ENCODE results near the gene RBFOX2. TPM values are rescaled to one million over a fixed set of nuclear protein-coding genes. Genes with fewer than 3 reads are reported as not detected.

RBFOX2 gene
- total RNA-seq, 1 experiment from 2014 or later: 57.0 TPM

- DNase-seq (ENCODE audit: low read depth, low spot score): no peak
- in situ Hi-C loops (cut with HindIII; ENCODE audit: low pct_unique_long_range_greater_than_20kb, low sequenced_read_pairs): no loop called here
Observed at GRCh38 chr22:35872451-35872850, 156.2 kb downstream of the RBFOX2 start.

- no peak for DNase-seq (ENCODE audit: low read depth, low spot score)
- in situ Hi-C loops (cut with HindIII; ENCODE audit: low pct_unique_long_range_greater_than_20kb, low sequenced_read_pairs): no loop called here
Observed at GRCh38 chr22:35870517-35871293, 157.9 kb downstream of the RBFOX2 start.

DNA sequence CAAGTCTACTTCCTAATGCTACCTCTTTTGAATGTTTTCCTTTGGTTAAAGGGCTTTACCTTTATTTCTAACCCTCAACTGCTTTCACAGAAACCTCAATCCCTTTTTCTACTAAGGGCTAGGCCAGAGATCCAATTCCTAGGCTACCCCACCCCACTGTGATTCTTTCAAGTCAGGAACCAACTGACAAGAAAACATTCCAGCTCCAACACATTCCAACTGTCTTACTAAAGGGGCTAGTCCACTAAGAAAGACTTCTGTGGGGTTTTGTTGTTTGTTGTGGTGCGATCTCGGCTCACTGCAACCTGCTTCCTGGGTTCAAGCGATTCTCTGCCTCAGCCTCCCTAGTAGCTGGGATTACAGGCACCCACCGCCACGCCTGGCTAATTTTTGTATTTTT is 159.7 kb downstream of the RBFOX2 start:
- no peak for DNase-seq (ENCODE audit: low read depth, low spot score)
- in situ Hi-C loops (cut with HindIII; ENCODE audit: low pct_unique_long_range_greater_than_20kb, low sequenced_read_pairs): no loop called here

DNA sequence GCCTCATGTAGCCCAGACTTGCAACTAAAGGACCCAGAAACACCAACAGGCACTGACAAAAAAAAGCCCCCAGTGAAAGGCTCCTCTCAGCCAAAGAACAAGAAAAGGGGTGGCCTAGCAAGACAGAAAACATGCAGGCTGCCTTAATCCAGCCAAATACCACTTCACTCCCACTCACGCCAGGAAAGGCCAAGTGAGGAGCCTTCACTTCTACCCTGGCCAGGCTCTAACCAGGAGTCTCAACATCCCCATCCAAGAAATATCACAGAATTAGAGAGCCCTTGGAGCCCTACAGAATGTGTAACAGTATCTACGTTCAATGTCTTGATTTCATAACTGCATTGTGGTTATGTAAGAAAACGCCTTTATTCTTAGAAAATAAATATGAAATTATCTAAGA is 162.0 kb downstream of the RBFOX2 start:
- DNase-seq (ENCODE audit: low read depth, low spot score): no peak
- in situ Hi-C loops (cut with HindIII; ENCODE audit: low pct_unique_long_range_greater_than_20kb, low sequenced_read_pairs): no loop called here

DNA sequence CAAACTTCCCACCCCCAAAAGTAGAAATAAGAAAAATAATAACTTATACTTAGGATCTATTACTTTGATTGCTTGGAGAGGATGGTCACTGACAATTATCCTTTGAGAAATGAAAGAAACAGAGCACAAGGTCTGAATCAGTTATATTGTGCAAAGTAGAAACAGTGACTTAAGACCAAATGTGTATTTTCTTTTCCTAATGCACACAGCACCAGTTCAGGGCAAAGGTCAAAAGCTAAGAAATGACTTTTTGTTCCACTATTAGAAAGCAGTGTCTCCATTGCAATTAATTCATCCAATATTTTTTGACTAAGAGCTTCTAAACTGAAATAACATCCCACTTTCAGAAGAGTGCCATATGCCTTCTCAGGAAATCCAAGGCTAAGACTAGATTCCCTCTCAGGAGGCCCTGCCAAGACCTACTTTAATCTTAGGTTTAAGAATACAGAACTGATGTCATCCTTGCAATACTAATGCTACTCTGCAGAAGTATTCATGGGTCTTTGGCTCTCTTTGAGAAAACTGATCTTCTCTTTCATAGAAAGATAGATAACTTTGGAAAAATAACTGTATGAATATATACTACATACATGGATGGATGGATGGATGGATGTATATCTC is 164.0 kb downstream of the RBFOX2 start:
- DNase-seq (ENCODE audit: low read depth, low spot score): no peak
- in situ Hi-C loops (cut with HindIII; ENCODE audit: low pct_unique_long_range_greater_than_20kb, low sequenced_read_pairs): no loop called here

- no peak for DNase-seq (ENCODE audit: low read depth, low spot score)
- in situ Hi-C loops (cut with HindIII; ENCODE audit: low pct_unique_long_range_greater_than_20kb, low sequenced_read_pairs): no loop called here
Observed at GRCh38 chr22:35863432-35863831, 165.2 kb downstream of the RBFOX2 start.

DNA sequence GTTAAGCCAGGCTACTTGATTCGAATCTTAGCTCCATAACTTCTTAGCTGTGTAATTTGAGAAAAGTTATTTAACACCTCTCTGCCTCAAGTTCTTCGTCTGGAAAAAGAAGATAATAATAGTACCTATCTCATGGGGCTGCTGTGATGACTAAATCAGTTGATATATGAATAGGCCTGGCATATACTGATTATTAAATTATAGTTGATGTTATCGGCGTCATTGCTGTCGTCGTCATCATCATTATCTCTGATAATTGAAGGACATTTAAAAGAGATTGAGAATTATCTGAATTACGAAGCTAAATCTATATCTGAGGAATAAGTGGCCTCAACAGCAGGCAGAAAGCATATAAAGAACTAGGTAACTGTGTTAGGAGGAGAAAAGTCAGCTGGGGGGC is 165.9 kb downstream of the RBFOX2 start:
- DNase-seq (ENCODE audit: low read depth, low spot score): no peak
- in situ Hi-C loops (cut with HindIII; ENCODE audit: low pct_unique_long_range_greater_than_20kb, low sequenced_read_pairs): no loop called here

DNA sequence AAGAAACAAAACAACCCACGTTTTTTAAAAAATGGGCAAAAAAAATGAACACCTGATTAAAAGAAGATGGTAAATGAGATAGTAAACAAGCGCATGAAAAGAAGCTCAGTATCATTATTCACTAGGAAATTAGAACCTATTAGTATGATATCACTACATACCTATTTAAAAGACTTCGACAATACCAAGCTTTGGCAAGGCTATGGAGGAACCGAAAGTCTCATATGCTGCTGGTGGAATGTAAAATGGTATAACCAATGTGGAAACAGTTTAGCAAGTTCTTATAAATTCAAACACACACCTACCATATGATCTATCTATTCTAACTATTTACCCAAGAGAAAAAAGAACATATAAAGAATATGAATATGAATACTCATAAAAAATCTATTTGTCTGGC is 167.2 kb downstream of the RBFOX2 start:
- in situ Hi-C loops (cut with HindIII; ENCODE audit: low pct_unique_long_range_greater_than_20kb, low sequenced_read_pairs): no loop called here
- no peak for DNase-seq (ENCODE audit: low read depth, low spot score)

GRCh38 chr22:35860837-35861236 is 167.8 kb downstream of the RBFOX2 start:
- in situ Hi-C loops (cut with HindIII; ENCODE audit: low pct_unique_long_range_greater_than_20kb, low sequenced_read_pairs): no loop called here
- DNase-seq (ENCODE audit: low read depth, low spot score): no peak

DNA sequence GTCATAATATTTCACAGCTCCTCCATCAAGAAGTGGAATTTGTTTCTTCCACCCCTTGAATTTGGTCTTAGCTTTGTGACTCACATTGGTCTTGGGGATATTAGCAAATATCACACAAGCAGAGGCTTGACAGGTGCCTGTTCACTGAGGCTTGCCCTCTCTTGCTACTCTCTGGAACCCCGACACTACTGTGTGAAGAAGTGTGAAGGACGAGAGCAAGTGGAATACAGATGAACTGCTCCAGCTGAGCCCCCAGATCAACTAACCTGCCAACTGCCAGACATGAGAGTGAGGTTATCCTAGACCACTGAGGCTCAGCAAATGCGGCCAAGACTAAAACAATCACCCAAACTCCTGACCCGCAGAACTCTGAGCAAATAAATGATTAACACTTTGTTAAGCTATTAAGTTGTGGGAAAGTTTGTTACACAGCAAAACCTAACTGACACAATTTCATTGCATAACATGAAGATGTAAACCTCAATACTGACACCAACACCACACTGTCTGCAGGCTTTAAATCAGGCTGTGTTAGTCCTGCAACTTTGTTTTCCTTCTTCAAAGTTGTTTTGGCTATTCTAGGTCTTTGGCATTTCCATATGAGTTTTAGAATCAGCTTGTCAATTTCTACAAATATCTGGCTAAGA is 168.4 kb downstream of the RBFOX2 start:
- no peak for DNase-seq (ENCODE audit: low read depth, low spot score)
- in situ Hi-C loops (cut with HindIII; ENCODE audit: low pct_unique_long_range_greater_than_20kb, low sequenced_read_pairs): no loop called here

DNA sequence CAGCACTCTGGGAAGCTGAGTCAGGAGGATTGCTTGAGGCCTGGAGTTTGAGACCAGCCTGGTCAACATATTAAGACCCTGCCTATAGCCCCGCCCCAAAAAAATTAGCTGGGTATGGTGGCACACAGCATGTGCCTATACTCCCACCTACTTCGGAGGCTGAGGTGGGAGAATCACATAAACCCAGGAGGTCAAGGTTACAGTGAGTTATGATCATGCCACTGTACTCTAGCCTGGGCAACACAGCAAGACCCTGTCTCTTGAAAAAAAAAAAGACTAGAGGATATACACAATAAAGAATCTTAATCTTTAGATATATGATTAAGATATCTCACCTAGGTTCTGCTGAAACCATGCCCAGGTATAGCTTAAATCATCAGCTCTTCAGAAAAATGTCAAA is 174.3 kb downstream of the RBFOX2 start:
- DNase-seq (ENCODE audit: low read depth, low spot score): no peak
- in situ Hi-C loops (cut with HindIII; ENCODE audit: low pct_unique_long_range_greater_than_20kb, low sequenced_read_pairs): no loop called here

DNA sequence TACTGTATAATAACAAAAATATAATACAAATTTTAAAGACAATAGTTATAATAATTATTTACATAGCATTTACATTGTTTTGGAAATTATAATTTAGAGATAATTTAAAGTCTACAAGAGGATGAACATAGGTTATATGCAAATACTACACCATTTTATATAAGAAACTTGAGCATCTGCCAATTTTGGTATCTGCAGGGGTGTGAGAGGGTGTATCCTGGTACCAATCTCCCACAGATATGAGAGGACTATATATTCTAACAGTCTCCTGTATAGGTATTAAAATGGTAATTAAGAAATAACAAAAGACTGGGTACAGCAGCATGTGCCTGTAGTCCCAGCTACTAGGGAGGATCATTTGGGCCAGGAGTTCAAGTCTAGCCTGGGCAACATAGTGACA is 176.5 kb downstream of the RBFOX2 start:
- DNase-seq (ENCODE audit: low read depth, low spot score): no peak
- in situ Hi-C loops (cut with HindIII; ENCODE audit: low pct_unique_long_range_greater_than_20kb, low sequenced_read_pairs): no loop called here

DNA sequence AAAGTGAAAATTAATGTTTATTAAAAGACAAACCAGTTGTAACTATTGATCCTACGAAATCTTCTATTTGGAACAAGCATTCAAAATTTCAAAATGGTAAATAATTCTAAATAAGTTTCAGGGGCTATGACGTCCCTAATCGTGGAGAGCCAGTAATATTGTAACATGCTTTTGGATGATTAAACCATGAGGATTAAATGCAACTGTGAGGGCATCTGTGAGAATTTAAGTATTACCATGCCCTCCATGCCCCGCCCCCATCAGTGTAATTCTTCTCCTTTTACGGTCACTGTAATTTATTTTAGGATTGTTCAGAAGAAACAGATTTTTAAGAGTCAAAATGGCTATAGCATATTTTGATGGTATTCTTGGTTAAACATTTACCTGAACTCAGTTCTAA is 177.8 kb downstream of the RBFOX2 start:
- in situ Hi-C loops (cut with HindIII; ENCODE audit: low pct_unique_long_range_greater_than_20kb, low sequenced_read_pairs): no loop called here

DNA sequence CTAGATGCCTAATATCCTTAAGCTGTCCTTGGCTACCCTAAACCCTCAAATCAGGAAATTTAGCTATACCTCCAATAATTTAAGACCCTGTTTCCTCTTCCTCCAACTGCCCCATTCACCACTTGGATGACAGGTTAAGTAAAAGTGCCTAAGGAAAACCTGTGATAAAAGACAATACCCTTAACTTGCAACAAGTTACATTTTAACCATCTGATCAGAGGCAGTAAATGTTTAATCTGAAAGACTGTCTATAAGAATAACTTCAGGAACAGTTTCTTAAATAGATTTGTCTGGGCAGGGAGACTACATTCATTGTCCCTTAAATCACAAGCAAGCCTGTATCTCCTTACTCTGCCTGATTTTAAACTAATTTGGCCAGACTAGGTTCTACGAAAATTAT is 181.8 kb downstream of the RBFOX2 start:
- DNase-seq (ENCODE audit: low read depth, low spot score): no peak
- in situ Hi-C loops (cut with HindIII; ENCODE audit: low pct_unique_long_range_greater_than_20kb, low sequenced_read_pairs): no loop called here

More for the DNA sequence above, 177.8 kb downstream of the RBFOX2 start:
- DNase-seq (ENCODE audit: low read depth, low spot score): no peak

DNA sequence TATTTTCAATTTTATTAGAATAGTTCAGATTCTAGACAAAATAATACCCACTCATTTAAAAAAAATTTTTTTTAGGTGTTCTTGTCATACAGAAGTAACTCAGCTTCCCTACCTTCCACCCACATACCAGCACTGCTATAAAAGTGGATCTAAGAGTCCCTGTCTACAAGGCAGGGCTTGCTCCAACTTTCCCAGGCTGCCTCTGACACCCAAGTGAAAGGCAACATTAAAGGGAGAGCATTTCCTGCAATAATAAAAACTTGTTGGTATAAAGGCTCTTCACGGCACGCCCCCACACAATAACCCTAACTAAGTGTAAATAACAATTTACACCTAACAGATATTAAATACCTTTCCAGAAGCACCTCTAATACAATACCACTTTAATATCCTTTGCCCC is 183.7 kb downstream of the RBFOX2 start:
- no peak for DNase-seq (ENCODE audit: low read depth, low spot score)
- in situ Hi-C loops (cut with HindIII; ENCODE audit: low pct_unique_long_range_greater_than_20kb, low sequenced_read_pairs): no loop called here

- peak; percentile 82 for DNase-seq (ENCODE audit: low read depth, low spot score)
- in situ Hi-C loops (cut with HindIII; ENCODE audit: low pct_unique_long_range_greater_than_20kb, low sequenced_read_pairs): no loop called here
Observed at GRCh38 chr22:35842954-35843353, 185.7 kb downstream of the RBFOX2 start.

DNA sequence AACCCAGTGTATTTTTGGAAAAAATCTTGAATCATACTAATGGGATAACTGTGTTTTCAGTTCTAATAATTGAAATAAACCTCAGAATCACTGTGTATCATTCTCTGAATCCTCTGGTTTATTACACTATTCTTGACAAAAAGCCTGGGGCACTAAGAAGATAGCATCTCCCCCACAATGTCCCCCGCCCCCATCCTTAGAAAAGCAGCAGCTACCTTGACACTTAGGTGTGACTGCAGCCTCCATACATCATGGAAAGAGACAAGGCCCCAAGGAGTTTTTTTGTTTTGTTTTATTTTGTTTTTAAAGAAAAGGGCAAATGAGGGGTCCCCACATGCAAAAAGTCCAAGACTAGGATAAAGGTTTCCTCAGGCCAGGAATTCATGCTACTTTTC is 186.1 kb downstream of the RBFOX2 start:
- in situ Hi-C loops (cut with HindIII; ENCODE audit: low pct_unique_long_range_greater_than_20kb, low sequenced_read_pairs): no loop called here
- no peak for DNase-seq (ENCODE audit: low read depth, low spot score)

DNA sequence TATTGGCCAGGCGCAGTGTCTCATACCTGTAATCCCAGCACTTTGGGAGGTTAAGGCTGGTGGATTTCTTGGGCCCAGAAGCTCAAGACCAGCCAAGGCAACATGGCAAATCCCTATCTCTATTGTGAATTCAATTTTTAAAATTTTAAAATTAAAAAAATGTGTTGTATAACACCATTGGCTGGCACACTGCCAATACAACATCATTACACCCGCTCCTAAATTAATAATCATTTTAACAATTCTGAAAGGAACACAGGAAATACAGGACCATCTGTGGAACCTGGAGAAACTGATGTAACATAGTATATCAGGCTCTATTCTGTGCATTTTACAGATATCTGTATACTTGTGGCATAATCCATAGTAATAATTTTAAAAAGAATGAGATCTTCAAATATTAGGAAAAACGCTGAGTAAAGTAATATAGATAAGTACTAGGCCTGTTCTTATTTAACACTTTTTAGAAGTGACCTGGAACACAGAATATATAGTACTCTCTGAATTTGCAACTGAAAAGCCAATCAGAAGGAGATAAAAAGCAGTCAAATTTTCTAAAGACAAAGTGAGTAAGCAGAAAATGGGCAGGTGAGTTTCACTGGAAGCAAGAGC is 186.6 kb downstream of the RBFOX2 start:
- in situ Hi-C loops (cut with HindIII; ENCODE audit: low pct_unique_long_range_greater_than_20kb, low sequenced_read_pairs): no loop called here
- no peak for DNase-seq (ENCODE audit: low read depth, low spot score)

Measured in SK-MEL-5 (cell line).